HG03565 (cell line): ENCODE results near the gene FAM168B.

ENCODE experiments used
- ATAC-seq: cut with Tn5 transposase; IDR thresholded peaks from one replicate; pipeline ENCODE4 v1.9.1; 2021; ENCODE audit warnings: mild to moderate bottlenecking, moderate library complexity; ENCODE audit not compliant: unreplicated experiment

Gene FAM168B

GRCh38 chr2:131056204-131056931 lies 36.9 kb downstream of the FAM168B start:
- ATAC-seq, result no peak

GRCh38 chr2:131055169-131056065 lies 37.8 kb downstream of the FAM168B start:
- no peak for ATAC-seq

- no peak for ATAC-seq
Measured at GRCh38 chr2:131054488-131054887, 38.8 kb downstream of the FAM168B start.

GRCh38 chr2:131052741-131053263 lies 40.5 kb downstream of the FAM168B start:
- ATAC-seq, result no peak

GRCh38 chr2:131050896-131051295 lies 42.4 kb downstream of the FAM168B start:
- no peak for ATAC-seq

- no peak for ATAC-seq
Measured at GRCh38 chr2:131049150-131049718, 44.0 kb downstream of the FAM168B start.

GRCh38 chr2:131048641-131049040 lies 44.6 kb downstream of the FAM168B start:
- no peak for ATAC-seq

- ATAC-seq, result no peak
Measured at GRCh38 chr2:131047920-131048560, 45.2 kb downstream of the FAM168B start.

GRCh38 chr2:131046918-131047652 lies 46.2 kb downstream of the FAM168B start:
- no peak for ATAC-seq

- no peak for ATAC-seq
Measured at GRCh38 chr2:131046028-131046917, 47.0 kb downstream of the FAM168B start.

GRCh38 chr2:131045286-131046027 lies 47.8 kb downstream of the FAM168B start:
- ATAC-seq, result no peak

- no peak for ATAC-seq
Measured at GRCh38 chr2:131044757-131045150, 48.5 kb downstream of the FAM168B start.

- ATAC-seq, result no peak
Measured at GRCh38 chr2:131044075-131044756, 49.0 kb downstream of the FAM168B start.

GRCh38 chr2:131043199-131044074 lies 49.8 kb downstream of the FAM168B start:
- no peak for ATAC-seq

GRCh38 chr2:131042148-131042775 lies 51.0 kb downstream of the FAM168B start:
- no peak for ATAC-seq

GRCh38 chr2:131041402-131042147 lies 51.7 kb downstream of the FAM168B start:
- no peak for ATAC-seq
